Measurements from ENCODE around the gene RAB27A. TPM values are rescaled to one million over a fixed set of nuclear protein-coding genes. Genes with fewer than 3 reads are reported as not detected.

Gene RAB27A
- total RNA-seq, 1 experiment from 2014 or later: 36.0 TPM

GRCh38 chr15:55234104-55234799, 55.4 kb downstream of the RAB27A start:
- no peaks in the 10 kb centered on the region for H3K27me3 Mint-ChIP-seq (ENCODE audit: insufficient read depth, unreplicated experiment)
- no peaks in the 10 kb centered on the region for H3K4me1 Mint-ChIP-seq (ENCODE audit: insufficient read depth, unreplicated experiment)
- BruUV-seq (replicated peaks): no TSS peak
- ChIA-PET POLR2A (no interaction called here), CTCF (interaction anchor here (1.0 kb wide), 1 partner anchor 10 kb away, joined by 5 read pairs; no protein-coding TSS in a partner anchor)
- DNase-seq (ENCODE audit: unreplicated experiment): no peak
- H3K36me3 Mint-ChIP-seq (ENCODE audit: insufficient read depth, unreplicated experiment): peaks cover 6% of the 10 kb centered on the region
- H3K9me3 Mint-ChIP-seq (ENCODE audit: unreplicated experiment): no peaks in the 10 kb centered on the region
- no peak for TF ChIP-seq CTCF (IDR thresholded peaks at IDR 0.05; ENCODE audit: unreplicated experiment)
- intact Hi-C loops (cut with micrococcal nuclease): no loop called here
- no peak overlapping the region for H3K4me3 Mint-ChIP-seq (ENCODE audit: unreplicated experiment)
- H3K27ac Mint-ChIP-seq (ENCODE audit: low read depth, unreplicated experiment): no peak overlapping the region

GRCh38 chr15:55231455-55231854, 58.2 kb downstream of the RAB27A start:
- no peaks in the 10 kb centered on the region for H3K27me3 Mint-ChIP-seq (ENCODE audit: insufficient read depth, unreplicated experiment)
- no TSS peak for BruUV-seq (replicated peaks)
- CTCF ChIA-PET: interaction anchor here (1.1 to 1.8 kb wide), 3 partner anchors 15 to 24 kb away, joined by 3 to 6 read pairs (median 3); no protein-coding TSS in a partner anchor
- peaks cover 16% of the 10 kb centered on the region for H3K36me3 Mint-ChIP-seq (ENCODE audit: insufficient read depth, unreplicated experiment)
- no peak for DNase-seq (ENCODE audit: unreplicated experiment)
- H3K27ac Mint-ChIP-seq (ENCODE audit: low read depth, unreplicated experiment): no peak overlapping the region
- H3K9me3 Mint-ChIP-seq (ENCODE audit: unreplicated experiment): no peaks in the 10 kb centered on the region
- H3K4me1 Mint-ChIP-seq (ENCODE audit: insufficient read depth, unreplicated experiment): no peaks in the 10 kb centered on the region
- H3K4me3 Mint-ChIP-seq (ENCODE audit: unreplicated experiment): no peak overlapping the region
- POLR2A ChIA-PET: interaction anchor here (0.9 kb wide), 1 partner anchor 60 kb away, joined by 3 read pairs; no protein-coding TSS in a partner anchor
- intact Hi-C loops (cut with micrococcal nuclease): no loop called here
- TF ChIP-seq CTCF (IDR thresholded peaks at IDR 0.05; ENCODE audit: unreplicated experiment): no peak

- Mint-ChIP-seq H3K27ac (ENCODE audit: low read depth, unreplicated experiment) (no peak overlapping the region), H3K27me3 (ENCODE audit: insufficient read depth, unreplicated experiment) (no peaks in the 10 kb centered on the region), H3K36me3 (ENCODE audit: insufficient read depth, unreplicated experiment) (peaks cover 16% of the 10 kb centered on the region), H3K9me3 (ENCODE audit: unreplicated experiment) (no peaks in the 10 kb centered on the region), H3K4me3 (ENCODE audit: unreplicated experiment) (no peak overlapping the region), H3K4me1 (ENCODE audit: insufficient read depth, unreplicated experiment) (no peaks in the 10 kb centered on the region)
- DNase-seq (ENCODE audit: unreplicated experiment): no peak
- intact Hi-C loops (cut with micrococcal nuclease): no loop called here
- ChIA-PET CTCF (interaction anchor here (1.1 kb wide), 1 partner anchor 15 kb away, joined by 3 read pairs; no protein-coding TSS in a partner anchor), POLR2A (no interaction called here)
- TF ChIP-seq CTCF (IDR thresholded peaks at IDR 0.05; ENCODE audit: unreplicated experiment): no peak
- no TSS peak for BruUV-seq (replicated peaks)
Observed at GRCh38 chr15:55230953-55231352, 58.7 kb downstream of the RAB27A start.

GRCh38 chr15:55230051-55230670, 59.5 kb downstream of the RAB27A start:
- Mint-ChIP-seq H3K4me1 (ENCODE audit: insufficient read depth, unreplicated experiment) (no peaks in the 10 kb centered on the region), H3K4me3 (ENCODE audit: unreplicated experiment) (no peak overlapping the region), H3K27me3 (ENCODE audit: insufficient read depth, unreplicated experiment) (no peaks in the 10 kb centered on the region), H3K27ac (ENCODE audit: low read depth, unreplicated experiment) (no peak overlapping the region), H3K36me3 (ENCODE audit: insufficient read depth, unreplicated experiment) (peaks cover 16% of the 10 kb centered on the region), H3K9me3 (ENCODE audit: unreplicated experiment) (no peaks in the 10 kb centered on the region)
- ChIA-PET POLR2A (interaction anchor here (1.2 kb wide), 1 partner anchor 9 kb away, joined by 3 read pairs; no protein-coding TSS in a partner anchor), CTCF (interaction anchor here (1.0 kb wide), 1 partner anchor 23 kb away, joined by 3 read pairs; no protein-coding TSS in a partner anchor)
- TF ChIP-seq CTCF (IDR thresholded peaks at IDR 0.05; ENCODE audit: unreplicated experiment): no peak
- BruUV-seq (replicated peaks): no TSS peak
- DNase-seq (ENCODE audit: unreplicated experiment): no peak
- intact Hi-C loops (cut with micrococcal nuclease): no loop called here
